Fibroblast of lung (primary cell): ENCODE measurements around the gene TMEM208. TPM values are rescaled to one million over a fixed set of nuclear protein-coding genes. Genes with fewer than 3 reads are reported as not detected.

Experiments
- DNase-seq, 2 donors: peaks; one replicate each; pipeline versions ENCODE4 v3.0.0 to v3.0.0-alpha.2; 2010; ENCODE audit warnings: low read depth in 2 of 2
- H2AFZ ChIP-seq: 2 replicates; pipeline ENCODE4 v1.5.1; 2012; ENCODE audit warnings: low read length, control low read depth, inconsistent platforms
- H3K27ac ChIP-seq: 2 replicates; pipeline ENCODE4 v1.5.1; 2011; ENCODE audit warnings: low read length, control low read depth; ENCODE audit not compliant: insufficient read depth
- H3K27me3 ChIP-seq: 2 replicates; pipeline ENCODE4 v1.5.1; 2011; ENCODE audit warnings: mild to moderate bottlenecking, low read length; ENCODE audit not compliant: control insufficient read depth, insufficient read depth
- H3K36me3 ChIP-seq: 2 replicates; pipeline ENCODE4 v1.5.1; 2011; ENCODE audit warnings: low read length; ENCODE audit not compliant: control insufficient read depth, insufficient read depth
- H3K4me1 ChIP-seq: 2 replicates; pipeline ENCODE4 v1.5.1; 2011; ENCODE audit warnings: low read length; ENCODE audit not compliant: control insufficient read depth, insufficient read depth; ENCODE audit errors: extremely low read depth
- H3K4me2 ChIP-seq: 2 replicates; pipeline ENCODE4 v1.5.1; 2011; ENCODE audit warnings: low read length, control low read depth; ENCODE audit not compliant: insufficient read depth; ENCODE audit errors: extremely low read depth
- H3K4me3 ChIP-seq, 4 experiments: fragments of 200-600 bp in 1 of 4; sonication (generic) in 1 of 4; replicated peaks in 1 of 4; 2 replicates each; pipeline ENCODE4 v1.5.1; 2011 to 2016; ENCODE audit warnings: low read length in 4 of 4, low read depth in 3 of 4, mild to moderate bottlenecking in 3 of 4, control low read depth in 2 of 4, inconsistent platforms in 1 of 4, mixed read lengths in 1 of 4; ENCODE audit not compliant: insufficient read depth in 1 of 4; ENCODE audit errors: control extremely low read depth in 1 of 4
- H3K79me2 ChIP-seq: 2 replicates; pipeline ENCODE4 v1.5.1; 2012; ENCODE audit warnings: mild to moderate bottlenecking, low read length, inconsistent platforms; ENCODE audit not compliant: control insufficient read depth, insufficient read depth
- H3K9ac ChIP-seq: 2 replicates; pipeline ENCODE4 v1.5.1; 2011; ENCODE audit warnings: mild to moderate bottlenecking, low read length, control low read depth; ENCODE audit not compliant: insufficient read depth
- H3K9me3 ChIP-seq: 2 replicates; pipeline ENCODE4 v1.5.1; 2012; ENCODE audit warnings: low read depth, low read length; ENCODE audit not compliant: control insufficient read depth, insufficient read depth
- H4K20me1 ChIP-seq: 2 replicates; pipeline ENCODE4 v1.5.1; 2011; ENCODE audit warnings: low read length; ENCODE audit not compliant: control insufficient read depth, insufficient read depth; ENCODE audit errors: extremely low read depth
- EZH2 ChIP-seq: IDR thresholded peaks from 2 replicates; pipeline ENCODE4 v1.5.1; 2012; ENCODE audit warnings: low read length, control low read depth, mild to moderate bottlenecking; ENCODE audit errors: missing control alignments
- polyA plus RNA-seq, 2 donors: library from polyadenylated mRNA; depleted of rRNA in 1 of 2; stranded (reverse) in 1 of 2; unstranded in 1 of 2; fragments of >200 nt; gene quantifications; 2 replicates each; pipeline ENCODE4 v1.2.1, GENCODE V29; 2011 to 2012; ENCODE audit warnings: missing spikeins in 1 of 2
- total RNA-seq: library from RNA; depleted of rRNA; stranded (reverse); fragments of >200 nt; gene quantifications from 2 replicates; pipeline ENCODE4 v1.2.1, GENCODE V29; 2014
- TF ChIP-seq, protein P1 (sequence below), 2 donors: IDR thresholded peaks in 1 of 2; conservative IDR thresholded peaks in 1 of 2; 1 replicate in 1 of 2; 2 replicates in 1 of 2; pipeline ENCODE4 v1.5.1; 2011 to 2012; ENCODE audit warnings: low read length in 2 of 2, control low read depth in 1 of 2, inconsistent platforms in 1 of 2, low read depth in 1 of 2, mild to moderate bottlenecking in 1 of 2

Gene TMEM208
- total and polyA plus RNA-seq, 2 donors (not counting 1 experiment from before 2014, with no cell fraction given), result 26.3 to 43.2 TPM

- Histone ChIP-seq H3K9ac (no peak overlapping the region), H3K36me3 (peaks cover 24% of the 10 kb centered on the region)
Measured at GRCh38 chr16:67191411-67191994, 35.4 kb upstream of the TMEM208 start.

GRCh38 chr16:67191995-67192681 is 34.8 kb upstream of the TMEM208 start, which contains the start of gene E2F4:
TSS of gene E2F4 (plus strand) at chr16:67192155. CDS start at chr16:67192228, 73 bp downstream.
- H3K4me2 ChIP-seq, result peak within 1 kb of the TSS; percentile 65
- peaks cover 27% of the 10 kb centered on the region for H3K79me2 ChIP-seq
- no peaks in the 10 kb centered on the region for H3K9me3 ChIP-seq
- no peaks in the 10 kb centered on the region for H4K20me1 ChIP-seq
- H3K27ac ChIP-seq, result peak within 1 kb of the TSS; percentile 60
- H3K36me3 ChIP-seq, result peaks cover 24% of the 10 kb centered on the region
- H3K27me3 ChIP-seq, result no peaks in the 10 kb centered on the region
- H2AFZ ChIP-seq, result no peak within 1 kb of the TSS
- TF ChIP-seq, protein P1, sequence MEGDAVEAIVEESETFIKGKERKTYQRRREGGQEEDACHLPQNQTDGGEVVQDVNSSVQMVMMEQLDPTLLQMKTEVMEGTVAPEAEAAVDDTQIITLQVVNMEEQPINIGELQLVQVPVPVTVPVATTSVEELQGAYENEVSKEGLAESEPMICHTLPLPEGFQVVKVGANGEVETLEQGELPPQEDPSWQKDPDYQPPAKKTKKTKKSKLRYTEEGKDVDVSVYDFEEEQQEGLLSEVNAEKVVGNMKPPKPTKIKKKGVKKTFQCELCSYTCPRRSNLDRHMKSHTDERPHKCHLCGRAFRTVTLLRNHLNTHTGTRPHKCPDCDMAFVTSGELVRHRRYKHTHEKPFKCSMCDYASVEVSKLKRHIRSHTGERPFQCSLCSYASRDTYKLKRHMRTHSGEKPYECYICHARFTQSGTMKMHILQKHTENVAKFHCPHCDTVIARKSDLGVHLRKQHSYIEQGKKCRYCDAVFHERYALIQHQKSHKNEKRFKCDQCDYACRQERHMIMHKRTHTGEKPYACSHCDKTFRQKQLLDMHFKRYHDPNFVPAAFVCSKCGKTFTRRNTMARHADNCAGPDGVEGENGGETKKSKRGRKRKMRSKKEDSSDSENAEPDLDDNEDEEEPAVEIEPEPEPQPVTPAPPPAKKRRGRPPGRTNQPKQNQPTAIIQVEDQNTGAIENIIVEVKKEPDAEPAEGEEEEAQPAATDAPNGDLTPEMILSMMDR (conservative IDR thresholded peaks at IDR 0.05 in 1 of 2, IDR thresholded peaks at IDR 0.05 in 1 of 2; ENCODE audit: low read depth in 1 of 2, low read length in 2 of 2), result no peak
- no peak for TF ChIP-seq EZH2
- H3K4me3 ChIP-seq, result peak within 1 kb of the TSS; percentile 49 to 93 (median 88)
- DNase-seq, result peak; percentile 91 to 92
- peak within 1 kb of the TSS; percentile 82 for H3K9ac ChIP-seq
- H3K4me1 ChIP-seq, result peaks cover 19% of the 10 kb centered on the region

More at GRCh38 chr16:67191411-67191994, 35.4 kb upstream of the TMEM208 start:
- peaks cover 22% of the 10 kb centered on the region for H3K4me1 ChIP-seq
- no peak for TF ChIP-seq EZH2
- TF ChIP-seq, protein P1 (conservative IDR thresholded peaks at IDR 0.05 in 1 of 2, IDR thresholded peaks at IDR 0.05 in 1 of 2; ENCODE audit: low read depth in 1 of 2, low read length in 2 of 2), result no peak
- peaks cover 27% of the 10 kb centered on the region for H3K79me2 ChIP-seq
- H3K9me3 ChIP-seq, result no peaks in the 10 kb centered on the region
- DNase-seq, result no peak
- no peak overlapping the region for H3K27ac ChIP-seq
- H3K4me3 ChIP-seq, result peak overlapping the region in 3 of 4 experiments; percentile 29 to 44 (median 40)
- H3K4me2 ChIP-seq, result peak overlapping the region; percentile 58
- H4K20me1 ChIP-seq, result no peaks in the 10 kb centered on the region
- no peaks in the 10 kb centered on the region for H3K27me3 ChIP-seq
- no peak overlapping the region for H2AFZ ChIP-seq

- Histone ChIP-seq H3K4me1 (peaks cover 19% of the 10 kb centered on the region), H3K4me3 (peak overlapping the region; percentile 49 to 93 (median 88)), H3K27me3 (no peaks in the 10 kb centered on the region), H2AFZ (no peak overlapping the region), H3K4me2 (peak overlapping the region; percentile 65), H3K27ac (peak overlapping the region; percentile 60), H3K9me3 (no peaks in the 10 kb centered on the region), H3K79me2 (peaks cover 27% of the 10 kb centered on the region), H3K9ac (peak overlapping the region; percentile 82), H3K36me3 (peaks cover 28% of the 10 kb centered on the region), H4K20me1 (no peaks in the 10 kb centered on the region)
- DNase-seq, result no peak
- TF ChIP-seq, protein P1 (conservative IDR thresholded peaks at IDR 0.05 in 1 of 2, IDR thresholded peaks at IDR 0.05 in 1 of 2; ENCODE audit: low read depth in 1 of 2, low read length in 2 of 2), result no peak
- TF ChIP-seq EZH2, result no peak
Measured at GRCh38 chr16:67192781-67193361, 34.1 kb upstream of the TMEM208 start.
